AML-193 (cell line): ENCODE data around the gene RETREG1.
A peak's percentile ranks its signal among the peaks of the same experiment; 100 is the strongest.
"Not testable (repeated sequence)": the region's sequence is repeated elsewhere in the genome, so short reads cannot be mapped to it uniquely, and the experiment has no call there.

ENCODE experiments used
- DNase-seq, 2 experiments: peaks; one replicate each; lab custom pipeline; 2025; lab: John Stamatoyannopoulos, UW

RETREG1 gene, protein sequence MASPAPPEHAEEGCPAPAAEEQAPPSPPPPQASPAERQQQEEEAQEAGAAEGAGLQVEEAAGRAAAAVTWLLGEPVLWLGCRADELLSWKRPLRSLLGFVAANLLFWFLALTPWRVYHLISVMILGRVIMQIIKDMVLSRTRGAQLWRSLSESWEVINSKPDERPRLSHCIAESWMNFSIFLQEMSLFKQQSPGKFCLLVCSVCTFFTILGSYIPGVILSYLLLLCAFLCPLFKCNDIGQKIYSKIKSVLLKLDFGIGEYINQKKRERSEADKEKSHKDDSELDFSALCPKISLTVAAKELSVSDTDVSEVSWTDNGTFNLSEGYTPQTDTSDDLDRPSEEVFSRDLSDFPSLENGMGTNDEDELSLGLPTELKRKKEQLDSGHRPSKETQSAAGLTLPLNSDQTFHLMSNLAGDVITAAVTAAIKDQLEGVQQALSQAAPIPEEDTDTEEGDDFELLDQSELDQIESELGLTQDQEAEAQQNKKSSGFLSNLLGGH

GRCh38 chr5:16616536-16617273, at the start of gene RETREG1:
RETREG1 (minus strand) TSS chr5:16616997; CDS start chr5:16616971, 26 bp downstream.
- DNase-seq = no peak

DNA sequence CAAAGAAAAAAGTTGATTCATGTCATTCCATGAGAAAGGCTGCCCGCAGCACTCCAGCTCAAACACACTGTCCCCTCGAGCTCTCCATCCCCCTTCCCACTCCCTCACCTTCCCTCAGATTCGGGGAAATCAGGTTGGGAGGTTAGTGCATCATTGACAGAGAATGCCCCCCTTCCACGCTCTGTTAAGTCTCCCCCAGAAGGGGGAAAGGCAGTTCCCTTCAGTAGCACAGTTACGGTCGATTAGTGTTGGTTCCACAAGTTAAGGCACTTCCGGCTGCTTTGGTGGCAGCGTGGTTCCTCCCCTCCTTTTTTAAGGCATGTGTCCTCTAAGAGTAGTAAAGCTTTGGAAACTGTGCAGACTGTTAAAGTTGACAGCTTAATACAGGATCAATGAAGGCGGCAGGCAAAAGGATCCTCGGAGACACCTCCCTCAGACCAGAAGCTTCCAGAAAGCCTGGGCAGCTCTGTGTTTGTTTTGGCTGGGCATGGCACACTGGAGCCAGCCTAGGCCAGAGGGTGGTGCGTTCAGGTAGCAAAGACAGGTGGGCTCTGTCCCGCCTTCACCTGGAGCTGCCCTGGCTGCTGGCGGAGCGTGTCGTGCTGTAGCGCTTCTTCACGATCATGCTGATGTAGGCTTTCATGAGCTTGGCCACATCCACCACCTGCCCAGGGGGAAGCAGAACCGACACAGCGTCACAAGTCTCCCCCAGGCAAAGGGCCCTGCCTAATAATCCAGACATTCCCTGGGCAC, 49.5 kb upstream of the RETREG1 start:
- DNase-seq = no peak

DNA sequence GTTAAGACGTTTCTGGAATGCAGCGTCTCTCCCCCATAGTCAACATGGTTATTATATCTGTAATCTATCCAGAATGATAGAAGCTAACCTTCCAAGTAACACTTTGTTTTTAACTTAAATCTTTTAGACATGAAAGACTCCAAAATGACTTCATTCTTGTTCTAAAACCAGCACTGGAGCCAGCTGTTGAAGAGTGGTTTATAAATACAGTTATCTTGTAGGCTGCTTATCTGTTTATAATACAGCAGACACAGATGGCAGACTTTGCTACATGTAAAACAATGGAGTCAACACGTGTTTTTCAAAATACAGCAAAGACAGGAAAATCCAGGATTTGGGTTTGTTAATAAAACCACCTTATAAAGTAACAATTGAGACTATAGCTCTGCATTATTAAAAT, 48.8 kb upstream of the RETREG1 start:
- no peak for DNase-seq

DNA sequence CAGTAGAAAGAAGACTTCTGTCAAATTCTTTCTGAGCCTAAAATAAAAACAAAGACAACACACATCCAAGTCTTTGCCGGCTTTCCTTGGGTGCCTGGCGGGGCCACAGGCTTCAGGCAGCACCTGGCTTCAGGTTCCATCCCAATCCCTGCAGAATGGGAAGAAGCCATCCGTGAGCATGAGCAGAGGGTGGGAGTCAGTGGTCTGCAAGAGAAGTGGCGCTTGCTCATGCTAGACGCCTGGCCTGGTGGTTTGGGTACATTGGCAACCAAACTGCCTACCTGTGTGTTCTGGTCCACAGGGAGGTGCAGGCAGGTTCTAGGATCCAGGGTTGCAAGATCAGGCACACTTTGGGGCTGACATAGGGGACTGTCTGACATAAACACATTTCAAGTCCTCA, 47.6 kb upstream of the RETREG1 start:
- no peak for DNase-seq

DNA sequence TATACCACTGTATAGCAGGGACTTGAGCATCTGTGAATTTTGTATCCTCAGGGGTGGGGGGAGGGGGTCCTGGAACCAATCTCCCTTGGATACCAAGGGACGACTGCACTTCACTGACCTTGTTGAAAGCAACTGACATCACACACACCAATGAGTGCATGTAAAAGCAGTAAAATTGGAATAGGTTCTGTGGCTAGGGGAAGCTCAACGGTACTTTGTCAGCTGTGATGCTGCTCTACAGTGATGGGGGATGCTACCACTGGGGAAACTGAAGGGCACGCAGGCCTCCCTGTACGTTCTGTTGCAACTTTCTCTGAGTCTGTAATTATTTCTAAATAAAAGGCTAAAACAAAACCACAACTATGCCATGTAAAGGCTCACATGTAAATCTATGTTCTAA, 47.0 kb upstream of the RETREG1 start:
- no peak for DNase-seq

GRCh38 chr5:16661713-16662112, 44.9 kb upstream of the RETREG1 start:
- DNase-seq = no peak

DNA sequence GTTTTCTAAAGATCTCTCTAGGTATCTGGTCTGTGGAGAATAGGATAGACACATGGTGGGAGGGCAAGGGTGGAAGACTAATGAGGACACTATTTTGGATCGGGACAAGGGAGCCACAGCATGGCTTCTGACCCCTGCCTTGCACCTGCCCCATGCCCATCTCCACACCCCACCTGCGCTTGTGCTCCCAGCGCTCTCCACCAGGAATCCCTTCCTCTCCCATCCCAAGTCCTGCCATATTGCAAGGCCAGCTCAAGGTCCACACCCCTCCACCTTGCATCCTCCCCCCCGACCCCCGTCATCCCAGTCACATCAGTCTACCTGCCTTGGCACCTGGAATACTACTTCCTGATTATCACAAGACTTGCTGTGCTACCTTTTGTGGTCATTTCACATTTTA, 44.2 kb upstream of the RETREG1 start:
- no peak for DNase-seq

- DNase-seq = no peak
Observed at GRCh38 chr5:16659536-16659935, 42.7 kb upstream of the RETREG1 start.

GRCh38 chr5:16656561-16657191, 39.9 kb upstream of the RETREG1 start:
- no peak for DNase-seq

DNA sequence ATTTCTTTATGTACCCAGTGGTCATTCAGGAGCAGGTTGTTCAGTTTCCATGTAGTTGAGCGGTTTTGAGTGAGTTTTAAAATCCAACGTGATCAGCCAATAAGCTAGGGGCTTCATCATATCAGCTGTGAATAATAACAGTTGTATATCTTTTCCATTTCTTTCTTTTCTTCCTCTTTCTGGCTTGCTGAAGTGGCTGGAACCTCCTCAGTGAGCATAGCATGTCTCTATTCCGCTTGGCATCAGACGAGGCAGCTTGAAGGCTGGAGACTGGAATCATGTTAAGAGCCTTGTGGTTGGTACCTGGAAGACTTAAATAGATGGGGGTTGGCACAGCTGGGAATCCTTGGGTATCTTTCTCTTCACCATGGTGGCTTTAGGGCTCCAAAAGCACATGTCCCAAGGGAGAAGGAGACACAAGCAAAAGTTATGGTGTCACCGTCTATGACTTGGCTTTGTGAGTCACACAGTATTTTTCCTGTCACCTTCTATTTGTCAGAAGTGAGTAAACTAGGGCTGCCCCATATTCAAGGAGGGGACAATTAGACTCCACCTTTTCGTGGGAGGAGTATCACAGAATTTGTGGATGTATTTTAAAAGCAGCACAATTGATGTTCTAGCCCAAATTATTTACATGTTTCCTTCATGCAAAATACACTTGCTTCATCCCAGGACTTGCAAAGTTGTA, 38.0 kb upstream of the RETREG1 start:
- DNase-seq = no peak

DNA sequence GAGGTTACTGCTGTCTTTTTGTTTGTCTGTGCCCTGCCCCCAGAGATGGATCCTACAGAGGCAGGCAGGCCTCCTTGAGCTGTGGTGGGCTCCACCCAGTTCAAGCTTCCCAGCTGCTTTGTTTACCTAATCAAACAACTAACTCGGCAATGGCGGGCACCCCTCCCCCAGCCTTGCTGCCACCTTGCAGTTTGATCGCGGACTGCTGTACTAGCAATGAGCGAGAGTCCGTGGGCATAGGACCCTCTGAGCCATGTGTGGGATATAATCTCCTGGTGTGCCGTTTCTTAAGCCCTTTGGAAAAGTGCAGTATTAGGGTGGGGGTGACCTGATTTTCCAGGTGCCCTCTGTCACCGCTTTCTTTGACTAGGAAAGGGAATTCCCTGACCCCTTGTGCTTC, 31.9 kb upstream of the RETREG1 start:
- DNase-seq = not testable (repeated sequence)

GRCh38 chr5:16644301-16644889, 27.6 kb upstream of the RETREG1 start:
- DNase-seq = no peak

DNA sequence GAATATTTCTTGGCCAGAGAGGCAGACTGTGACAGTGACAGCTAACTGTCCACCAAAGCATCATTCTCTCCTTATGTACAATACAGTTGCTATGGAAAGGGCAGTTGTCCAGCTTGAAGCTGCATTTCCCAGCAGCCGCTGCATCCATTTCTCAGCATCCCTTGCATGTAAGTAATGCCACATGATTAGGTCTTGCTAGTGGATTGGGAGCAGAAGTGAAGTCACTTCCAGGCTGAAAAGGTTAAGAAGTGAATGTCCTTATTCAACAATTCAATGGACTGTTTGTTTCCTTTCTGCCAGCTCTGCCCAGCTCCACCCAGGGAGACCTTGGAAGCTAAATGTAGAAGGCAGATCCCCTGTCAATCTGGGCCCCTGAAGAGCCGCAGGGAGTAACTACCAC, 26.1 kb upstream of the RETREG1 start:
- DNase-seq = no peak

- no peak for DNase-seq
Observed at GRCh38 chr5:16639206-16639605, 22.4 kb upstream of the RETREG1 start.

DNA sequence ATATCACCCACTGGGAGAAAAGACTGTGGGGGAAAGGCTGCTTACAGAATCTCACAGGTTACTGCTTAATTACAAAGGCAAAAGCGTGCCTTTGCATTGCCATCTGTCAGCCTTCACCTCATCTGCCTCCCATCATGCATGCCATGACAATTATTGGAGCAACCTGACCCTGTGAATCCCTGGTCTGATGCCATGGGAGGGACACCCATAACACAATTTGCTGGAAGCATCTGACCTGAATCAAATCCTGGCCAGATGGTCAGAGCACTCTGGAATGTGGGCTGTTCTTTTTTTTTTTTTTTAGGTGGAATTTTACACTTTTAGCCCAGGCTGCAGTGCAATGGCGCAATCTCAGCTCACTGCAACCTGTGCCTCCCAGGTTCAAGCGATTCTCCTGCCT, 11.6 kb upstream of the RETREG1 start:
- no peak for DNase-seq

GRCh38 chr5:16626696-16627264, 10.0 kb upstream of the RETREG1 start:
- peak in 1 of 2 experiments; percentile 5 for DNase-seq

- DNase-seq = peak; percentile 5 to 24
Observed at GRCh38 chr5:16625096-16625495, 8.3 kb upstream of the RETREG1 start.

DNA sequence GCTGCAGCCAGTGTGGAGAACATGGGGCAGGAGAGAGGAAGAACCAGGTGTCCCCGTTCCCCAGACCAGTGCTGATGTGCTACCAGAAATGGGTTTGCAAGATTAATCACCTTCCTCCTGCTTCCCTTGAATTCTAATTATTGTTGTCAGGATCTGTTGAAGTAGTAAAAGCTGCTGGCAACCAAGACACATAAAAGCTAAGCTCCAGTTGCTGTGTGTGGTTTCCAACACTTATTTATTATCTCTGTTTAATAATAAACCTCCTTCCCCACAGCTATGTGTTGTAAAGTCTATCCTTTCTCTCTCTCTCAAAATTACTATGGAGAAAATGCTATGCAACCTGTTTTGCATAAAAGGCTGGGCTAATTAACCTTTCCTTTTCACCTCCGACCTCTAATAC, 2.3 kb upstream of the RETREG1 start:
- DNase-seq = no peak

GRCh38 chr5:16618138-16618897, 1.5 kb upstream of the RETREG1 start:
- DNase-seq = no peak
